HepG2 (cell line): ENCODE measurements around the gene NET1. TPM values are rescaled to one million over a fixed set of nuclear protein-coding genes. Genes with fewer than 3 reads are reported as not detected.

ENCODE experiments used
- ATAC-seq: fragments of 200-7000 bp; cut with Tn5 transposase; 3 replicates; pipeline ENCODE4 v1.9.1; 2020; ENCODE audit warnings: mild to moderate bottlenecking, moderate library complexity
- BruUV-seq: library from RNA; stranded (reverse); fragments of 400-500 nt; replicated peaks from 2 replicates; lab custom pipeline; 2021; lab: Mats Ljungman, UMichigan
- CTCF ChIA-PET: fragments of 300-600 bp; formaldehyde crosslinking; extraction: SDS; loops from one replicate; lab custom pipeline; 2021; ENCODE audit warnings: low total read pairs, inconsistent platforms, low intra/inter-chr PET ratio; lab: Yijun Ruan, JAX
- POLR2A ChIA-PET: fragments of 350-600 bp; sonication (Branson Sonifier 250); formaldehyde crosslinking; loops from one replicate; lab custom pipeline; 2020; ENCODE audit warnings: antibody characterized with exemption, inconsistent platforms; lab: Yijun Ruan, JAX
- DNase-seq: peaks from one replicate; pipeline ENCODE4 v3.0.0-alpha.2; 2015; ENCODE audit warnings: low spot score
- FAIRE-seq: peaks from 3 replicates; lab custom pipeline; 2011; peaks lifted over from hg19 to GRCh38; lab: Jason Lieb, UNC
- H2AFZ ChIP-seq: one replicate; pipeline ENCODE4 v1.6.1; 2011; ENCODE audit warnings: low read length, inconsistent platforms
- H3K27ac ChIP-seq: fragments of 300-600 bp; 3 replicates; pipeline ENCODE4 v1.8.0; 2011; ENCODE audit warnings: mixed run types, mild to moderate bottlenecking, mixed read lengths, low read length, inconsistent platforms; ENCODE audit not compliant: insufficient read depth; ENCODE audit errors: extremely low read length
- H3K27me3 ChIP-seq, 2 experiments: fragments of 200-600 bp in 1 of 2; 2 replicates in 1 of 2; 3 replicates in 1 of 2; pipeline versions ENCODE4 v1.6.0 to v1.8.0; 2011; ENCODE audit warnings: low read length in 2 of 2, mild to moderate bottlenecking in 2 of 2, moderate library complexity in 2 of 2, inconsistent platforms in 1 of 2; ENCODE audit not compliant: insufficient read depth in 2 of 2, control insufficient read depth in 1 of 2
- H3K36me3 ChIP-seq, 2 experiments: fragments of 200-600 bp in 1 of 2; replicated peaks in 1 of 2; 2 replicates in 1 of 2; 3 replicates in 1 of 2; pipeline versions ENCODE4 v1.5.1 to v1.8.0; 2011; ENCODE audit warnings: low read length in 2 of 2, inconsistent platforms in 1 of 2; ENCODE audit not compliant: insufficient read depth in 2 of 2, control insufficient read depth in 1 of 2
- H3K4me1 ChIP-seq: 2 replicates; pipeline ENCODE4 v1.5.1; 2012; ENCODE audit warnings: low read length, inconsistent platforms; ENCODE audit not compliant: insufficient read depth
- H3K4me2 ChIP-seq: 2 replicates; pipeline ENCODE4 v1.6.0; 2011; ENCODE audit warnings: low read depth, low read length, inconsistent platforms
- H3K4me3 ChIP-seq, 3 experiments: fragments of 200-600 bp in 1 of 3; sonication (generic), shearing (Covaris generic) in 1 of 3; replicated peaks in 1 of 3; 2 replicates each; pipeline ENCODE4 v1.5.1; 2011 to 2016; ENCODE audit warnings: low read length in 3 of 3, inconsistent platforms in 2 of 3, low read depth in 2 of 3, mild to moderate bottlenecking in 2 of 3, control low read depth in 1 of 3, mixed read lengths in 1 of 3; ENCODE audit not compliant: insufficient read depth in 1 of 3
- H3K79me2 ChIP-seq: one replicate; pipeline ENCODE4 v1.6.1; 2011; ENCODE audit warnings: low read length, inconsistent platforms; ENCODE audit not compliant: insufficient read depth
- H3K9ac ChIP-seq: 2 replicates; pipeline ENCODE4 v1.6.0; 2011; ENCODE audit warnings: mild to moderate bottlenecking, low read depth, low read length, inconsistent platforms; ENCODE audit not compliant: insufficient read depth
- H3K9me3 ChIP-seq: 2 replicates; pipeline ENCODE4 v1.5.1; 2012; ENCODE audit warnings: mild to moderate bottlenecking, low read length
- H4K20me1 ChIP-seq: 2 replicates; pipeline ENCODE4 v1.6.0; 2011; ENCODE audit warnings: inconsistent platforms, mild to moderate bottlenecking, low read length, moderate library complexity; ENCODE audit not compliant: insufficient read depth
- JUND ChIP-seq: sonication (generic); formaldehyde crosslinking; IDR thresholded peaks from 2 replicates; pipeline ENCODE4 v1.8.0; 2022; ENCODE audit warnings: mild to moderate bottlenecking, missing genetic modification reagents
- KLF13 ChIP-seq: sonication (generic); formaldehyde crosslinking; IDR thresholded peaks from 2 replicates; pipeline ENCODE4 v1.4.0; 2020; ENCODE audit warnings: mild to moderate bottlenecking, missing genetic modification reagents
- POLR2G ChIP-seq: fragments of 200-400 bp; formaldehyde crosslinking; IDR thresholded peaks from 2 replicates; pipeline ENCODE4 v1.6.1; 2018; ENCODE audit warnings: mild to moderate bottlenecking, low read depth, low read length, moderate library complexity
- RBM22 ChIP-seq: fragments of 200-400 bp; formaldehyde crosslinking; optimal IDR thresholded peaks from 2 replicates; pipeline ENCODE3; 2017; ENCODE audit warnings: mild to moderate bottlenecking, low read length, moderate library complexity
- SMAD3 ChIP-seq: sonication (generic); formaldehyde crosslinking; IDR thresholded peaks from 2 replicates; pipeline ENCODE4 v1.4.0; 2020; ENCODE audit warnings: missing genetic modification reagents
- ZBTB34 ChIP-seq: sonication (generic); formaldehyde crosslinking; IDR thresholded peaks from 2 replicates; pipeline ENCODE4 v1.8.0; 2022; ENCODE audit warnings: mild to moderate bottlenecking, missing genetic modification reagents
- ZNF138 ChIP-seq: sonication (generic); formaldehyde crosslinking; IDR thresholded peaks from 2 replicates; pipeline ENCODE4 v1.5.0; 2020; ENCODE audit warnings: mild to moderate bottlenecking, low read depth, missing genetic modification reagents
- ZNF343 ChIP-seq: sonication (generic); formaldehyde crosslinking; IDR thresholded peaks from 2 replicates; pipeline ENCODE4 v1.4.0; 2020; ENCODE audit warnings: mild to moderate bottlenecking, missing genetic modification reagents
- ZNF367 ChIP-seq: sonication (generic); formaldehyde crosslinking; IDR thresholded peaks from 2 replicates; pipeline ENCODE4 v1.4.0; 2020; ENCODE audit warnings: missing genetic modification reagents, borderline replicate concordance
- ZNF574 ChIP-seq: sonication (generic); formaldehyde crosslinking; IDR thresholded peaks from 2 replicates; pipeline ENCODE4 v1.4.0; 2020; ENCODE audit warnings: missing genetic modification reagents
- WGBS: methylation state at CpG from one replicate; pipeline ENCODE4 v1.1.6; 2017; ENCODE audit warnings: low lambda C conversion rate; 5-methylcytosine and 5-hydroxymethylcytosine counted together
- in situ Hi-C: cut with HindIII; loops from 2 replicates; pipeline ENCODE4 v1.10.0; 2017; ENCODE audit warnings: low pct_unique_long_range_greater_than_20kb; ENCODE audit not compliant: extremely low pct_ligation_motif_present
- intact Hi-C: fragments of 100-400 bp; cut with micrococcal nuclease; formaldehyde crosslinking; loops from one replicate; pipeline ENCODE4 v1.10.0; 2022; ENCODE audit not compliant: unreplicated experiment
- polyA plus RNA-seq, 8 experiments: library from polyadenylated mRNA; depleted of rRNA in 3 of 8; stranded (reverse) in 7 of 8; unstranded in 1 of 8; fragments of >200 nt; fragmentation: Illumina TruSeq in 4 of 8; extraction: Trizol in 4 of 8; gene quantifications; 2 replicates each; pipeline versions ENCODE4 v1.2.1 to v1.2.3, GENCODE V29; 2011 to 2016; ENCODE audit warnings: low read depth in 4 of 8, missing spikeins in 1 of 8, mixed read lengths in 1 of 8; ENCODE audit not compliant: insufficient read depth in 1 of 8
- total RNA-seq, 5 experiments: library from RNA; depleted of rRNA; stranded (reverse); fragments of >200 nt; fragmentation: Illumina TruSeq; extraction: Trizol; gene quantifications; 2 replicates each; pipeline ENCODE4 v1.2.3, GENCODE V29; 2016; ENCODE audit warnings: low read depth in 1 of 5

The NET1 gene
- total and polyA plus RNA-seq, 2 of the 13 experiments (the other 11 are each of a cell fraction or from before 2014, with no cell fraction given): 48.1 to 65.8 TPM

- Histone ChIP-seq H3K27me3 (no peaks in the 10 kb centered on the region), H3K36me3 (peaks cover 14 to 54% of the 10 kb centered on the region in 2 experiments), H3K79me2 (no peaks in the 10 kb centered on the region), H4K20me1 (no peaks in the 10 kb centered on the region), H3K4me3 (no peak overlapping the region), H3K4me1 (no peaks in the 10 kb centered on the region), H3K9me3 (no peaks in the 10 kb centered on the region), H3K27ac (no peak overlapping the region), H3K9ac (no peak overlapping the region), H3K4me2 (no peak overlapping the region), H2AFZ (no peak overlapping the region)
- ChIA-PET POLR2A (interaction anchor here (0.8 kb wide), 1 partner anchor 13 kb away, joined by 3 read pairs; no protein-coding TSS in a partner anchor), CTCF (no interaction called here)
- WGBS: 91% methylated on average over 8 of the region's 8 CpGs
- BruUV-seq: no TSS peak
- intact Hi-C loops (no loop called here), in situ Hi-C loops (no loop called here)
- no peak for FAIRE-seq
- DNase-seq: no peak
- TF ChIP-seq RBM22 (peak; percentile 81), JUND (CRISPR knock-in tag) (no peak)
- ATAC-seq: no peak
Observed at GRCh38 chr10:5458949-5459747, 46.8 kb downstream of the NET1 start.

- Histone ChIP-seq H3K27ac (no peak overlapping the region), H3K36me3 (peaks cover 8 to 39% of the 10 kb centered on the region in 2 experiments), H3K4me2 (no peak overlapping the region), H2AFZ (no peak overlapping the region), H3K9me3 (no peaks in the 10 kb centered on the region), H3K4me1 (peaks cover 5% of the 10 kb centered on the region), H4K20me1 (no peaks in the 10 kb centered on the region), H3K9ac (no peak overlapping the region), H3K4me3 (no peak overlapping the region), H3K27me3 (no peaks in the 10 kb centered on the region), H3K79me2 (no peaks in the 10 kb centered on the region)
- no peak for DNase-seq
- FAIRE-seq: no peak
- in situ Hi-C loops: no loop called here
- intact Hi-C loops: no loop called here
- ChIA-PET POLR2A (interaction anchor here (1.2 to 1.4 kb wide), 2 partner anchors 13 to 15 kb away, joined by 4 to 8 read pairs; no protein-coding TSS in a partner anchor), CTCF (no interaction called here)
- BruUV-seq: no TSS peak
- 92% methylated on average over 14 of the region's 14 CpGs for WGBS
- no peak for ATAC-seq
- TF ChIP-seq POLR2G (peak; percentile 46; the same call in 1 of the 2 replicates), SMAD3 (CRISPR knock-in tag) (no peak), ZBTB34 (CRISPR knock-in tag) (no peak), ZNF367 (CRISPR knock-in tag) (no peak), KLF13 (CRISPR knock-in tag) (no peak), ZNF138 (CRISPR knock-in tag) (no peak), ZNF574 (CRISPR knock-in tag) (no peak), ZNF343 (CRISPR knock-in tag) (no peak)
Observed at GRCh38 chr10:5460468-5461202, 48.3 kb downstream of the NET1 start.
